ENCODE results near the gene PJVK.
"Not testable (repeated sequence)": the region's sequence is repeated elsewhere in the genome, so short reads cannot be mapped to it uniquely, and the experiment has no call there.

Gene PJVK

DNA sequence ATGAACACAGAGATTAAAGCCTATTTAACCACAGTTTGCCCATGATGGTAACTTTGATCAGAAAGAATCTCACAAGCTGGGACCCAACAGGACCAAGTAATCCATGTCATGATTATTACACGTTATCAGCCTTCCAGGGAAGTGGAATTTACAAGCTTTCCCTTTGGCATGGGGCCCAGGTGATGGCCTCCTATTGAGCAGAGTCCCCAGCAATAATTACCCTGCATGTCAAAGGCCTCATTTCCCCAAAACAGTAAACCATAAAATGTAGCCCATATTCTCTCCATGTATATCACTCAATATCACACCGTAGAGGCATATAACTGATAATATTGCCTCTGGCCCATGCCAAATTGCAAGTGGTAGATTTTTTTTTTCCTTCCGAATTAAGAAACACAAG is 39.1 kb upstream of the PJVK start:
- H2AK5ac ChIP-seq (ENCODE audit: low read length), result no peak overlapping the region
- no peak overlapping the region for H2BK120ac ChIP-seq (ENCODE audit: low read depth, low read length)
- no peaks in the 10 kb centered on the region for H3K27me3 ChIP-seq (ENCODE audit: insufficient read depth, low read length, poor library complexity)
- no peak overlapping the region for H3K9ac ChIP-seq (ENCODE audit: low read length)
- no peak overlapping the region for H3K18ac ChIP-seq (ENCODE audit: low read length)
- H4K5ac ChIP-seq (ENCODE audit: low read length), result no peak overlapping the region
- no peaks in the 10 kb centered on the region for H3K79me2 ChIP-seq (ENCODE audit: control insufficient read depth, insufficient read depth, low read length)
- peaks cover 1% of the 10 kb centered on the region for H3K4me1 ChIP-seq (ENCODE audit: control insufficient read depth, low read depth, low read length)
- H3K36me3 ChIP-seq (ENCODE audit: control insufficient read depth, insufficient read depth, low read length), result no peaks in the 10 kb centered on the region
- no peak overlapping the region for H2BK5ac ChIP-seq (ENCODE audit: low read length)
- no CpG with 5 or more reads among the region's 3 CpGs for WGBS (ENCODE audit: extremely low coverage, insufficient coverage, low lambda C conversion rate)
- H3K27ac ChIP-seq (ENCODE audit: low read depth, low read length), result no peak overlapping the region
- DNase-seq, result peak; percentile 30
- no peak overlapping the region for H4K8ac ChIP-seq (ENCODE audit: low read depth, low read length)
- H3K23ac ChIP-seq (ENCODE audit: low read length), result no peak overlapping the region
- no peak overlapping the region for H3K4me2 ChIP-seq (ENCODE audit: low read length)
- no peak overlapping the region for H3K4ac ChIP-seq (ENCODE audit: low read depth, low read length)
- no peak overlapping the region for H3K4me3 ChIP-seq (ENCODE audit: low read length)
- peaks cover 2% of the 10 kb centered on the region for H3K79me1 ChIP-seq (ENCODE audit: low read length)
- no peak overlapping the region for H3K56ac ChIP-seq (ENCODE audit: low read length)
- H2BK15ac ChIP-seq (replicated peaks; ENCODE audit: low read depth), result no peak overlapping the region

DNA sequence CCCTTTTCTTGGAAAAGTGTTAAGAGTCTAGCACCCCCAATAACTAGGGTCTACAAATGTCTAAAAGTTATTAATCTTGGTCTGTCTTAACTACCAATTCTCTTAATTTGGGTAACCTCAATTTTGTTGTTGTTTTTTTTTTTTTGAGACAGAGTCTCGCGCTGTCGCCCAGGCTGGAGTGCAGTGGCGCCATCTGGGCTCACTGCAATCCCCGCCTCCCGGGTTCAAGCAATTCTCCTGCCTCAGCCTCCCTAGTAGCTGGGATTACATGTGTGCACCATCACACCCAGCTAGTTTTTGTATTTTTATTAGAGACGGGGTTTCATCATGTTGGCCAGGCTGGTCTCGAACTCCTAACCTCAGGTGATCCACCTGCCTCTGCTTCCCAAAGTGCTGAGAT is 38.7 kb upstream of the PJVK start:
- H3K18ac ChIP-seq (ENCODE audit: low read length); H2BK120ac ChIP-seq (ENCODE audit: low read depth, low read length); H3K36me3 ChIP-seq (ENCODE audit: control insufficient read depth, insufficient read depth, low read length); H3K9ac ChIP-seq (ENCODE audit: low read length); H3K4ac ChIP-seq (ENCODE audit: low read depth, low read length); H4K8ac ChIP-seq (ENCODE audit: low read depth, low read length); H3K4me3 ChIP-seq (ENCODE audit: low read length); H2BK5ac ChIP-seq (ENCODE audit: low read length); H3K27me3 ChIP-seq (ENCODE audit: insufficient read depth, low read length, poor library complexity); H2AK5ac ChIP-seq (ENCODE audit: low read length); H4K5ac ChIP-seq (ENCODE audit: low read length); H3K27ac ChIP-seq (ENCODE audit: low read depth, low read length); H3K79me1 ChIP-seq (ENCODE audit: low read length); H3K4me2 ChIP-seq (ENCODE audit: low read length); DNase-seq; H3K56ac ChIP-seq (ENCODE audit: low read length); H2BK15ac ChIP-seq (replicated peaks; ENCODE audit: low read depth); H3K4me1 ChIP-seq (ENCODE audit: control insufficient read depth, low read depth, low read length); H3K23ac ChIP-seq (ENCODE audit: low read length); H3K79me2 ChIP-seq (ENCODE audit: control insufficient read depth, insufficient read depth, low read length): not testable (repeated sequence)
- no CpG with 5 or more reads among the region's 8 CpGs for WGBS (ENCODE audit: extremely low coverage, insufficient coverage, low lambda C conversion rate)

DNA sequence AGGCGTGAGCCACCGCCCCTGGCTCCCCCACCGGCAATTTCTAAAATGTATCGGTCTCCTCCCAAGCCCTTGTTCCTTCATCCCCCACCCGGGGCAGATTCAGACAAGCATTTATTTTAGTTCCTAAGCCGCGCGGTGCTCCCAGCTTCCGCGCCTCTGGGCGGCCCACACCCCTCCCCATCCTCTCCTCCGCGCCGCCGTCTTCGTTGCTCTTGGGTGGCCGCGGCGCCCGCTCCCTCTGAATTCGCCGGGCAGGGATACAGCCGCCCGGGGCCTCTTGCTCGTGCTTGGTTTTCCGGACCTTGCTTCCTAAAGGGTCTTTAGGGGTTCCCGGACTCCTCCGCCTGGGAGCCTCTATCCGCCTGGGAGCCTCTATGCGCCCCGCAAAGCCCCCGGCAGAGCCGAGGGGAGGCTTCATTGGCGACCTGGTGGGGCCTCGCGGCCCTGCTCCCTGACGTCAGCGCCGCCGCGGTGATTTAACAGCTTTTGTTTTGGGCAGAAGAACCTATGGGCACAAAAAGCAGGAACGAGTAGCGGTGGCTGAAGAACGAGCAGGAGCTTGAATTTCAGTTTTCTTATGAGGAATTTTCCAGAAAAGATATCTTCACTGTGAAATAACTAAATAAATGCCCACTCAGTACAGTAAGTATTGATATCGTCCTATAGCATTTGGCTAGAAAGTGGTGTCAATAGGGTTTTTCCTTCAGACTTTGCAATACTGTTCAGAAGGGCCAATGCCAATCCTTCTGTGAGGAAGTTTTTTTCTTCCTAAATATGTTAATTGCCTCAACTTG is 37.5 kb upstream of the PJVK start:
- H2BK15ac ChIP-seq (replicated peaks; ENCODE audit: low read depth), result no peak overlapping the region
- H3K23ac ChIP-seq (ENCODE audit: low read length), result no peak overlapping the region
- peaks cover 1% of the 10 kb centered on the region for H3K4me1 ChIP-seq (ENCODE audit: control insufficient read depth, low read depth, low read length)
- peak overlapping the region; percentile 87 for H4K8ac ChIP-seq (ENCODE audit: low read depth, low read length)
- no peaks in the 10 kb centered on the region for H3K36me3 ChIP-seq (ENCODE audit: control insufficient read depth, insufficient read depth, low read length)
- H3K4me3 ChIP-seq (ENCODE audit: low read length), result peak overlapping the region; percentile 35
- H3K27me3 ChIP-seq (ENCODE audit: insufficient read depth, low read length, poor library complexity), result no peaks in the 10 kb centered on the region
- H3K79me2 ChIP-seq (ENCODE audit: control insufficient read depth, insufficient read depth, low read length), result no peaks in the 10 kb centered on the region
- H2AK5ac ChIP-seq (ENCODE audit: low read length), result no peak overlapping the region
- no CpG with 5 or more reads among the region's 45 CpGs for WGBS (ENCODE audit: extremely low coverage, insufficient coverage, low lambda C conversion rate)
- H2BK120ac ChIP-seq (ENCODE audit: low read depth, low read length), result peak overlapping the region; percentile 30
- H3K79me1 ChIP-seq (ENCODE audit: low read length), result peaks cover 2% of the 10 kb centered on the region
- no peak overlapping the region for H2BK5ac ChIP-seq (ENCODE audit: low read length)
- peak overlapping the region; percentile 81 for H3K56ac ChIP-seq (ENCODE audit: low read length)
- H3K4ac ChIP-seq (ENCODE audit: low read depth, low read length), result peak overlapping the region; percentile 46
- H3K4me2 ChIP-seq (ENCODE audit: low read length), result peak overlapping the region; percentile 35
- no peak overlapping the region for H4K5ac ChIP-seq (ENCODE audit: low read length)
- peak; percentile 92 for DNase-seq
- H3K9ac ChIP-seq (ENCODE audit: low read length), result peak overlapping the region; percentile 66
- H3K27ac ChIP-seq (ENCODE audit: low read depth, low read length), result peak overlapping the region; percentile 71
- peak overlapping the region; percentile 24 for H3K18ac ChIP-seq (ENCODE audit: low read length)

DNA sequence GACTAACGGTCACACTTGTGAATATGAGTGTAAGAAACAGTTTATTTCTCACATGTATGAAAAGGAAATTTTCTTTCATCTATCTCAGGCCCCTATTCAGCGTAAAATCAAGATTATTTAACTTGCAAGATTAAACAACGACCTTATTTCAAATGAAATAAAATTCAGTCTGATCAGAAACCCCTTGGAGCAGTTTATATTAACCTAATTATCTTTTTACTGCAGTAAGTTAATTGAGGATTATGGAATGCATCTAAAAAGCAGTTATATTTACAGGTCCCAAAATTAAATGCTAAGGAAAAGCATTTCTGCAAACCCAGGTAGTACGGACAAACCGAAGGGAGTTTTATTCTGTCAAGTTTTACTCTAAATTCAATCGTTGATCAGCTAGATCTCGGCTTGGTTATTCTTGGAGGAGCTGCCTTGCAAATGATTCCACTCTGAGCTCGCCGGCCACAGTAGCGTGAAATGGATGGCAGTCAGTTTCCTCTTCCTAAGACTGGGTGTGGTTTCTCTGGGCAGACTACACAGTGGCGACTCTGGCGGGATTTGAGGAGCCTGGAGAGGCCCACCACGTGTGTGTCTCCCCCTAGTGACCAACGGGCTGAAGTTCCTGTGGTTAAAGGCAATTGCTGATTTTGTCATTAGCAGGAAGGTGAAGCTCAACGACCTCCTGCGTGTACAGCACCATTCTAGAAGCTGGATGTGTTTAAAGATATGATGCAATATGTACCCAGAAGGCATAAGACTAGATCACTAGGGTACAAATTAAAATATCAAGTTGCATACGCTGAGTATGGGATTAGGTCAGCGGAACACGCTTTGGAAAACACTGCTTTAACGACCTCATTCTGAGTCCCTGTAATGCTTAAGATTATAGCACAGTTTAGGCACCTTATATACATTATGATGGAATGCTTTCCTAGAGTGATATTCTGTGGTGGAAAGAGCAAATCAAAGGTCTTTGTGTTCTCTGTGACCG is 36.6 kb upstream of the PJVK start:
- Histone ChIP-seq H3K18ac (ENCODE audit: low read length) (no peak overlapping the region), H2AK5ac (ENCODE audit: low read length) (no peak overlapping the region), H2BK120ac (ENCODE audit: low read depth, low read length) (no peak overlapping the region), H3K27ac (ENCODE audit: low read depth, low read length) (no peak overlapping the region), H3K9ac (ENCODE audit: low read length) (peak overlapping the region; percentile 82), H4K8ac (ENCODE audit: low read depth, low read length) (no peak overlapping the region), H3K23ac (ENCODE audit: low read length) (no peak overlapping the region), H3K4ac (ENCODE audit: low read depth, low read length) (no peak overlapping the region), H3K4me3 (ENCODE audit: low read length) (peak overlapping the region; percentile 44), H3K27me3 (ENCODE audit: insufficient read depth, low read length, poor library complexity) (no peaks in the 10 kb centered on the region), H3K4me1 (ENCODE audit: control insufficient read depth, low read depth, low read length) (peaks cover 1% of the 10 kb centered on the region), H2BK5ac (ENCODE audit: low read length) (no peak overlapping the region), H2BK15ac (replicated peaks; ENCODE audit: low read depth) (no peak overlapping the region), H3K79me2 (ENCODE audit: control insufficient read depth, insufficient read depth, low read length) (no peaks in the 10 kb centered on the region), H3K56ac (ENCODE audit: low read length) (peak overlapping the region; percentile 83), H3K36me3 (ENCODE audit: control insufficient read depth, insufficient read depth, low read length) (no peaks in the 10 kb centered on the region), H3K79me1 (ENCODE audit: low read length) (peaks cover 2% of the 10 kb centered on the region), H4K5ac (ENCODE audit: low read length) (no peak overlapping the region), H3K4me2 (ENCODE audit: low read length) (peak overlapping the region; percentile 82)
- peak; percentile 96 for DNase-seq
- no CpG with 5 or more reads among the region's 21 CpGs for WGBS (ENCODE audit: extremely low coverage, insufficient coverage, low lambda C conversion rate)

- peaks cover 1% of the 10 kb centered on the region for H3K4me1 ChIP-seq (ENCODE audit: control insufficient read depth, low read depth, low read length)
- peaks cover 2% of the 10 kb centered on the region for H3K79me1 ChIP-seq (ENCODE audit: low read length)
- no peak overlapping the region for H3K27ac ChIP-seq (ENCODE audit: low read depth, low read length)
- H2BK120ac ChIP-seq (ENCODE audit: low read depth, low read length), result no peak overlapping the region
- H3K4me3 ChIP-seq (ENCODE audit: low read length), result no peak overlapping the region
- H4K8ac ChIP-seq (ENCODE audit: low read depth, low read length), result no peak overlapping the region
- no peak overlapping the region for H2AK5ac ChIP-seq (ENCODE audit: low read length)
- no peak overlapping the region for H3K23ac ChIP-seq (ENCODE audit: low read length)
- H3K56ac ChIP-seq (ENCODE audit: low read length), result no peak overlapping the region
- H2BK15ac ChIP-seq (replicated peaks; ENCODE audit: low read depth), result no peak overlapping the region
- H3K36me3 ChIP-seq (ENCODE audit: control insufficient read depth, insufficient read depth, low read length), result no peaks in the 10 kb centered on the region
- no peak overlapping the region for H3K4me2 ChIP-seq (ENCODE audit: low read length)
- no peaks in the 10 kb centered on the region for H3K27me3 ChIP-seq (ENCODE audit: insufficient read depth, low read length, poor library complexity)
- no peak overlapping the region for H3K4ac ChIP-seq (ENCODE audit: low read depth, low read length)
- H3K18ac ChIP-seq (ENCODE audit: low read length), result no peak overlapping the region
- no peak overlapping the region for H4K5ac ChIP-seq (ENCODE audit: low read length)
- H2BK5ac ChIP-seq (ENCODE audit: low read length), result no peak overlapping the region
- no peak for DNase-seq
- H3K79me2 ChIP-seq (ENCODE audit: control insufficient read depth, insufficient read depth, low read length), result no peaks in the 10 kb centered on the region
- no peak overlapping the region for H3K9ac ChIP-seq (ENCODE audit: low read length)
Measured at GRCh38 chr2:178415979-178416378, 35.2 kb upstream of the PJVK start.

Measured in mesendoderm (in vitro differentiated cells).